ENCODE measurements around the gene SOHLH2.

SOHLH2 gene, protein sequence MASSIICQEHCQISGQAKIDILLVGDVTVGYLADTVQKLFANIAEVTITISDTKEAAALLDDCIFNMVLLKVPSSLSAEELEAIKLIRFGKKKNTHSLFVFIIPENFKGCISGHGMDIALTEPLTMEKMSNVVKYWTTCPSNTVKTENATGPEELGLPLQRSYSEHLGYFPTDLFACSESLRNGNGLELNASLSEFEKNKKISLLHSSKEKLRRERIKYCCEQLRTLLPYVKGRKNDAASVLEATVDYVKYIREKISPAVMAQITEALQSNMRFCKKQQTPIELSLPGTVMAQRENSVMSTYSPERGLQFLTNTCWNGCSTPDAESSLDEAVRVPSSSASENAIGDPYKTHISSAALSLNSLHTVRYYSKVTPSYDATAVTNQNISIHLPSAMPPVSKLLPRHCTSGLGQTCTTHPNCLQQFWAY

DNA sequence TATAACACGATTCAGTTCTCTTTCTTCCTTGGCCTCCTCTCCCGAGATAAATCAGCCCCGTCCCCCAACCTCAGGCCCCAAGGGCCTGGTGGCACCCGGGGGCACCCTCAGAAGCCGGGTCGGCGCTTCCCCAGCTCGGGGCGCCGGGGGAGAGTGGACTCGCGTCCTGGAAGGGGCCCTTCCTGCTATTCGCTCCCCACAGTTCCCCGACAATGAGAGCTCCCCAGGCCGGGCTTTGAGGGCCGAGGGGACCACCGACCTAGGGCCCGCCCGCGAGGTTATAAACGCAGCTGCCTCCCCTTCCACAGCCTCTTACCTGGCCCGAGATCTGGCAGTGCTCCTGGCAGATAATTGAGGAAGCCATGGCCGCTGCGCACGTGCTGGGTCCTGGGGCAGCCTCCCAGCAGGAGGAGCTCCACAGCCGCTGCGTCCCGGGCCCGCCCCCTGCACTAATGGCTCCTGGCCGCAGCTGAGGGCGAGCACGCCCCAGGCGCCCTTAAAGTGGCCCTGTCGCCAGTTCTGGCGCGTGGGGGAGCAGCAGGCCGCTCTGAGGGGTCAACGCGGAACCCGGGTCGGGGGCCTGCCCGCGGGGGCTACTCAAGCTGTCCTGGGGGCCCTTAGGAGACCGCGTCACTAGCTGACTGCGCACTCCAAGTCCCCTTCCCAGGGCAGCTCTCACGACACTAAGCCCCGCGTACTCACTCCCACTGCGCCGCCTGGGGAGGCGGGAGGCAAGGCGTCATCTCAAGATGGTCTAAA is at the start of gene SOHLH2:
TSS of gene SOHLH2 (minus strand) at position 394 of the 759 bp plus-strand sequence. CDS start at position 364, 30 bp downstream.
- TF ChIP-seq, protein P1, sequence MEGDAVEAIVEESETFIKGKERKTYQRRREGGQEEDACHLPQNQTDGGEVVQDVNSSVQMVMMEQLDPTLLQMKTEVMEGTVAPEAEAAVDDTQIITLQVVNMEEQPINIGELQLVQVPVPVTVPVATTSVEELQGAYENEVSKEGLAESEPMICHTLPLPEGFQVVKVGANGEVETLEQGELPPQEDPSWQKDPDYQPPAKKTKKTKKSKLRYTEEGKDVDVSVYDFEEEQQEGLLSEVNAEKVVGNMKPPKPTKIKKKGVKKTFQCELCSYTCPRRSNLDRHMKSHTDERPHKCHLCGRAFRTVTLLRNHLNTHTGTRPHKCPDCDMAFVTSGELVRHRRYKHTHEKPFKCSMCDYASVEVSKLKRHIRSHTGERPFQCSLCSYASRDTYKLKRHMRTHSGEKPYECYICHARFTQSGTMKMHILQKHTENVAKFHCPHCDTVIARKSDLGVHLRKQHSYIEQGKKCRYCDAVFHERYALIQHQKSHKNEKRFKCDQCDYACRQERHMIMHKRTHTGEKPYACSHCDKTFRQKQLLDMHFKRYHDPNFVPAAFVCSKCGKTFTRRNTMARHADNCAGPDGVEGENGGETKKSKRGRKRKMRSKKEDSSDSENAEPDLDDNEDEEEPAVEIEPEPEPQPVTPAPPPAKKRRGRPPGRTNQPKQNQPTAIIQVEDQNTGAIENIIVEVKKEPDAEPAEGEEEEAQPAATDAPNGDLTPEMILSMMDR (IDR thresholded peaks at IDR 0.05; ENCODE audit: low read depth, low read length, missing control alignments), result no peak
- in situ Hi-C loops (cut with HindIII; ENCODE audit: low pct_ligation_motif_present, low sequenced_read_pairs), result no loop called here
- no peak within 1 kb of the TSS for H3K4me3 ChIP-seq (ENCODE audit: low read depth, low read length)

DNA sequence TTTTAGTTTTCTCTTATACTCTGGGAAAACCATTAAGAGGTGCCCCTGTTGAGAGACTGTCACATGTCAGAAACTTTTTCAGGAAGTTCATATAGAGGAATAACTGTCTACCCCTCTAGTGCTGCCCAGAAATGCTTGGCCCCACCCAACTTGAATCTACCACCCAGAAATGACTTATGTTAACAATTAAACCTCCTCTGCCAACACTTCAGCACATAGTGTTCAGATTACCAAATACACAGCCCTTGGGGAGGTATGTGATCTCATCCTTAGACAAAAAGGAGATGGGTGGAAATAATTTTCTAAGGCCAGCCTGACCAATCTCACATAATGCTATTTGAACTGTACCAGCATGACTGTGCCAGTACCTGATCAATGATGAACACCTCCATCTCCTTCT is 47.6 kb upstream of the SOHLH2 start:
- TF ChIP-seq, protein P1 (IDR thresholded peaks at IDR 0.05; ENCODE audit: low read depth, low read length, missing control alignments), result no peak
- no peaks in the 10 kb centered on the region for H3K36me3 ChIP-seq (replicated peaks)
- in situ Hi-C loops (cut with HindIII; ENCODE audit: low pct_ligation_motif_present, low sequenced_read_pairs), result no loop called here
- no peak for DNase-seq
- H3K27ac ChIP-seq, result no peak overlapping the region
- H3K4me3 ChIP-seq (ENCODE audit: low read depth, low read length), result no peak overlapping the region
- H3K27me3 ChIP-seq (replicated peaks), result no peaks in the 10 kb centered on the region

More for the DNA sequence above, at the start of gene SOHLH2:
- no peak within 1 kb of the TSS for H3K27ac ChIP-seq
- no peak for DNase-seq
- no peaks in the 10 kb centered on the region for H3K36me3 ChIP-seq (replicated peaks)
- H3K27me3 ChIP-seq (replicated peaks), result no peaks in the 10 kb centered on the region

DNA sequence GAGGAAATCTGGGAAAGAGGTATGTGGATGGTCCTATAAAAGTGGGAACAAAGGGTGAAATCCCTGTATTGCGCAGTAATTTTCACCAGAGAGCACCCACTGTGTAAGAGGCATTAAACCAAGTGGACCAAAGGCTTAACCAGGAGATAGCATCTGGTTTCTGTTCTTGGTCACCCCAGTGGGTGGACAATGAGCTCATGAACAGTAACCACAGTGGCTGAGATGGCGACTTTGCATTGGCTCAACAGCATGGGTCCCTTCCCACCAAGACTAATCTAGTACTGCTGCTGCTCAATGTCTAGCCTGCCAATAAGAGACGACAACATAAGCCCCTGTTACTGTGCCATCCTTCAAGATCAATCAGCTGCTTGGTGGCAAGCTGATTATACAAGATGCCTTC is 46.7 kb upstream of the SOHLH2 start:
- Histone ChIP-seq H3K36me3 (replicated peaks) (no peaks in the 10 kb centered on the region), H3K27ac (no peak overlapping the region), H3K4me3 (ENCODE audit: low read depth, low read length) (no peak overlapping the region), H3K27me3 (replicated peaks) (no peaks in the 10 kb centered on the region)
- TF ChIP-seq, protein P1 (IDR thresholded peaks at IDR 0.05; ENCODE audit: low read depth, low read length, missing control alignments), result no peak
- in situ Hi-C loops (cut with HindIII; ENCODE audit: low pct_ligation_motif_present, low sequenced_read_pairs), result no loop called here
- DNase-seq, result no peak

DNA sequence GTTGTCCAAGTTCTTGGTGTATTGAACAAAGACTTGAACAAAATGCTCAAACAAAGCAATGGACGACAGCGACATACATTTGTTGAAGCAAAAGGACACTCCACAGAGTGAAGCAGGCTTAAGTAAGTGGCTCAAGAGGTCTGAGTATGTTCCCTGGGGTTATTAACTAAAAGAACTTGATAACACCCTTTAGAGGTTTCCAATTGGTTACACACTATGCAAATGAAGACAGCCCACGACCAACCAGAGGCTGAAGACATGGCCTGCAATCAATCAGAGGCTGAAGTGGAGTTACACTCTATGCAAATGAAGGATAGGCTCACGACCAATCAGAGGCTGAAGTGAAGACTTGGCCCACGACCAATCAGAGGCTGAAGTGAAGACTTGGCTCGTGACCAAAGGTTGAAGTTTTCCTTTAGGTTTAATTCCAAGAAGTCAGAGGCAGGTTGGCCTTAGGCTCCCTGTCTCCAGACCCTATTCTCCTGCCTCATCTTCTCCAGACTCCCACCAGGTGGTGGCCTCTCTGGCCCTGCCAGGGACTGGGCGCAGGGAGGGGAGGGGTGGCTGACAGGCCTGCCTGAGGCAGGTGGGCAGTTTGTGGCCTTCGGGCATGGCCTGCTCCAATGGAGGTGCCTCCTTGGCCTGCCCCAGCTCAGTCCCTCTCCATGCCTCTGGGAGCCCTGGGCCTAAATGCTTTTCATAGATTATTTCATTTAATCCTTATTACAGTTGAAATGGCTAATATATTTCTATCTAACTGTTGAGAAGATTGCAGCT is 45.2 kb upstream of the SOHLH2 start:
- Histone ChIP-seq H3K27ac (no peak overlapping the region), H3K36me3 (replicated peaks) (no peaks in the 10 kb centered on the region), H3K4me3 (ENCODE audit: low read depth, low read length) (no peak overlapping the region), H3K27me3 (replicated peaks) (no peaks in the 10 kb centered on the region)
- DNase-seq, result no peak
- TF ChIP-seq, protein P1 (IDR thresholded peaks at IDR 0.05; ENCODE audit: low read depth, low read length, missing control alignments), result no peak
- in situ Hi-C loops (cut with HindIII; ENCODE audit: low pct_ligation_motif_present, low sequenced_read_pairs), result no loop called here

DNA sequence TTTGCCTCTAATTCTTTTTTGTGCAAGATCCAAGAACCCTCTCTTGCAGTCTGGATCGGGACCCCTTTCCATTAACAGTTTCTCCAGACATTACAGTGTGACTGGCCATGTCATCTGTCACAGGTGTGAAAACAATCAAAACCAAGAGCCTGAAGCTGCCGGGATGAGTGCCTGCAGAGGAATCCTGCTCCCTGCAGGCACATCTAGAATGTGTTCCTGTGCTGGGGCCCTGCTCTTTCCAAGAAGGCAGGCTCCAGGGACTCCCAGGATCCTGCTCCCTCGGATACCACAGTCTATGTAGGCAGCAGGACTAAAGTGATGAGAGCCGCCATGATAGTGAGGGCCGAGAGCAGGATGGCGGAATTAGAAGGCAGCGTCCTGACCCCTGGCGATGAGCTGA is 44.5 kb upstream of the SOHLH2 start:
- no peak overlapping the region for H3K4me3 ChIP-seq (ENCODE audit: low read depth, low read length)
- no peak for DNase-seq
- TF ChIP-seq, protein P1 (IDR thresholded peaks at IDR 0.05; ENCODE audit: low read depth, low read length, missing control alignments), result no peak
- H3K36me3 ChIP-seq (replicated peaks), result no peaks in the 10 kb centered on the region
- no peak overlapping the region for H3K27ac ChIP-seq
- no peaks in the 10 kb centered on the region for H3K27me3 ChIP-seq (replicated peaks)
- in situ Hi-C loops (cut with HindIII; ENCODE audit: low pct_ligation_motif_present, low sequenced_read_pairs), result no loop called here
